HEK293 (cell line): ENCODE data around the gene SERINC5.

ENCODE experiments used
- CTCF ChIA-PET: fragments of 350-600 bp; formaldehyde crosslinking; extraction: SDS; loops from one replicate; lab custom pipeline; 2021; ENCODE audit warnings: antibody characterized with exemption; lab: Yijun Ruan, JAX
- POLR2A ChIA-PET: fragments of 300-600 bp; formaldehyde crosslinking; extraction: SDS; loops from one replicate; lab custom pipeline; 2020; ENCODE audit warnings: antibody characterized with exemption, inconsistent platforms; lab: Yijun Ruan, JAX
- H3K27ac ChIP-seq: fragments of 200-500 bp; sonication (Bioruptor generic); 2 replicates; pipeline ENCODE4 v1.5.1; 2014; ENCODE audit warnings: low read depth, low read length, control low read depth, inconsistent platforms; ENCODE audit errors: extremely low read depth
- H3K36me3 ChIP-seq, 2 experiments: fragments of 200-500 bp in 1 of 2; sonication (Bioruptor generic) in 1 of 2; 1 replicate in 1 of 2; 2 replicates in 1 of 2; pipeline ENCODE4 v1.5.1; 2014 to 2017; ENCODE audit warnings: inconsistent platforms in 2 of 2, low read length in 2 of 2; ENCODE audit not compliant: control insufficient read depth in 2 of 2, insufficient read depth in 1 of 2
- H3K4me1 ChIP-seq: fragments of 200-500 bp; sonication (Bioruptor generic); 2 replicates; pipeline ENCODE4 v1.5.1; 2014; ENCODE audit warnings: mild to moderate bottlenecking, low read length, inconsistent platforms; ENCODE audit not compliant: control insufficient read depth, insufficient read depth
- H3K4me3 ChIP-seq: 2 replicates; pipeline ENCODE4 v1.5.1; 2011; ENCODE audit warnings: low read depth, mild to moderate bottlenecking, control low read depth, low read length, moderate library complexity
- H3K9me3 ChIP-seq: fragments of 200-500 bp; sonication (Bioruptor generic); 2 replicates; pipeline ENCODE4 v1.5.1; 2014; ENCODE audit warnings: low read depth, low read length, inconsistent platforms; ENCODE audit not compliant: control insufficient read depth, insufficient read depth
- EGR2 ChIP-seq: fragments of 450-650 bp; formaldehyde crosslinking; IDR thresholded peaks from 2 replicates; pipeline ENCODE4 v1.5.1; 2016; ENCODE audit warnings: low read depth, missing biosample characterization, missing genetic modification characterization
- KLF8 ChIP-seq: fragments of 450-650 bp; formaldehyde crosslinking; IDR thresholded peaks from 2 replicates; pipeline ENCODE4 v1.5.1; 2016; ENCODE audit warnings: missing biosample characterization, missing genetic modification characterization
- OVOL3 ChIP-seq: fragments of 450-650 bp; formaldehyde crosslinking; IDR thresholded peaks from 2 replicates; pipeline ENCODE4 v1.5.1; 2016; ENCODE audit warnings: missing biosample characterization, missing genetic modification characterization
- RBAK ChIP-seq: fragments of 450-650 bp; formaldehyde crosslinking; IDR thresholded peaks from 2 replicates; pipeline ENCODE4 v1.5.1; 2016; ENCODE audit warnings: missing biosample characterization, missing genetic modification characterization
- SETDB1 ChIP-seq: IDR thresholded peaks from one replicate; pipeline ENCODE4 v1.6.1; 2017; ENCODE audit warnings: mild to moderate bottlenecking, low read length, moderate library complexity, mixed read lengths; ENCODE audit not compliant: insufficient read length
- ZFHX2 ChIP-seq: fragments of 450-650 bp; formaldehyde crosslinking; conservative IDR thresholded peaks from 2 replicates; pipeline ENCODE4 v1.5.1; 2016; ENCODE audit warnings: missing biosample characterization, missing genetic modification characterization
- ZNF140 ChIP-seq: fragments of 450-650 bp; formaldehyde crosslinking; IDR thresholded peaks from 2 replicates; pipeline ENCODE4 v1.5.1; 2016; ENCODE audit warnings: missing biosample characterization, missing genetic modification characterization
- ZNF211 ChIP-seq: fragments of 450-650 bp; formaldehyde crosslinking; IDR thresholded peaks from 2 replicates; pipeline ENCODE4 v1.5.1; 2016; ENCODE audit warnings: low read depth, missing biosample characterization, missing genetic modification characterization
- ZNF24 ChIP-seq: fragments of 450-650 bp; formaldehyde crosslinking; IDR thresholded peaks from 2 replicates; pipeline ENCODE4 v1.5.1; 2016; ENCODE audit warnings: missing biosample characterization, missing genetic modification characterization
- ZNF266 ChIP-seq: fragments of 450-650 bp; formaldehyde crosslinking; IDR thresholded peaks from 2 replicates; pipeline ENCODE4 v1.5.1; 2016; ENCODE audit warnings: missing biosample characterization, missing genetic modification characterization, low read depth
- ZNF366 ChIP-seq: fragments of 450-650 bp; formaldehyde crosslinking; conservative IDR thresholded peaks from 2 replicates; pipeline ENCODE4 v1.5.1; 2016; ENCODE audit warnings: missing biosample characterization, missing genetic modification characterization
- ZNF394 ChIP-seq: fragments of 450-650 bp; formaldehyde crosslinking; IDR thresholded peaks from 2 replicates; pipeline ENCODE4 v1.5.1; 2016; ENCODE audit warnings: missing biosample characterization, missing genetic modification characterization, mild to moderate bottlenecking, moderate library complexity, borderline replicate concordance
- ZNF514 ChIP-seq: fragments of 450-650 bp; formaldehyde crosslinking; IDR thresholded peaks from 2 replicates; pipeline ENCODE4 v1.5.1; 2016; ENCODE audit warnings: missing biosample characterization, missing genetic modification characterization
- ZNF664 ChIP-seq: fragments of 450-650 bp; formaldehyde crosslinking; IDR thresholded peaks from 2 replicates; pipeline ENCODE4 v1.5.1; 2016; ENCODE audit warnings: missing biosample characterization, missing genetic modification characterization
- ZNF777 ChIP-seq: fragments of 450-650 bp; formaldehyde crosslinking; IDR thresholded peaks from 2 replicates; pipeline ENCODE4 v1.5.1; 2017; ENCODE audit warnings: missing biosample characterization, missing genetic modification characterization, borderline replicate concordance
- ZNF830 ChIP-seq: fragments of 450-650 bp; IDR thresholded peaks from 2 replicates; pipeline ENCODE4 v1.5.0; 2018; ENCODE audit warnings: missing biosample characterization, missing genetic modification characterization, low read depth, mild to moderate bottlenecking, moderate library complexity
- ZSCAN30 ChIP-seq: fragments of 450-650 bp; IDR thresholded peaks from 2 replicates; pipeline ENCODE4 v1.5.1; 2018; ENCODE audit warnings: missing biosample characterization, mild to moderate bottlenecking, missing genetic modification characterization, moderate library complexity
- TF ChIP-seq, protein P1 (sequence below): fragments of 450-650 bp; formaldehyde crosslinking; IDR thresholded peaks from 2 replicates; pipeline ENCODE4 v1.5.1; 2016; ENCODE audit warnings: missing biosample characterization, missing genetic modification characterization
- TF ChIP-seq, protein P2 (sequence below): sonication (generic); formaldehyde crosslinking; IDR thresholded peaks from 2 replicates; pipeline ENCODE4 v1.8.1; 2022; ENCODE audit warnings: mild to moderate bottlenecking, moderate library complexity, missing genetic modification reagents
- TF ChIP-seq, protein P3 (sequence below): fragments of 450-650 bp; formaldehyde crosslinking; IDR thresholded peaks from 2 replicates; pipeline ENCODE4 v1.5.1; 2016; ENCODE audit warnings: missing biosample characterization, missing genetic modification characterization
- TF ChIP-seq, protein P4 (sequence below): fragments of 450-650 bp; formaldehyde crosslinking; IDR thresholded peaks from 2 replicates; pipeline ENCODE4 v1.5.1; 2016; ENCODE audit warnings: missing biosample characterization, missing genetic modification characterization
- TF ChIP-seq, protein P5 (sequence below): fragments of 450-650 bp; formaldehyde crosslinking; IDR thresholded peaks from 2 replicates; pipeline ENCODE4 v1.5.1; 2016; ENCODE audit warnings: missing biosample characterization, missing genetic modification characterization
- TF ChIP-seq, protein P6 (sequence below): fragments of 450-650 bp; formaldehyde crosslinking; conservative IDR thresholded peaks from 2 replicates; pipeline ENCODE4 v1.5.1; 2016; ENCODE audit warnings: low read depth, missing biosample characterization, missing genetic modification characterization

SERINC5 gene

DNA sequence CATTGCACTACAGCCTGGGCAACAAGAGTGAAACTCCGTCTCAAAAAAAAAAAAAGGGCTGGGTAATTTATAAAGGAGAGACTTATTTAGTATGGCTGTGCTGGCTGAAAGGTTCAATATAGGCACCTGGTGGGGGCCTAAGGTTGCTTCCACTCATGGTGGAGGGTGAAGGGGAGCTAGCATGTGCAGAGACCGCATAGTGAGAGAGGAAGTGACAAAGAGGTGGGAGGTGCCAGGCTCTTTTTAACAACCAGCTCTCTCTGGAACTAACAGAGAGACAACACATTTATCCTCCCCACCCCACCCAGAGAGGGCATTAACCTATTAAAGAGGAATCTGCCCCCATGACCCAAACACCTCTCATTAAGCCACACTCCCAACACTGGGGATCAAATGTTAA is 28.9 kb upstream of the SERINC5 start (continued):
- TF ChIP-seq ZNF266 (tag by site-specific recombination) (no peak), EGR2 (tag by site-specific recombination) (no peak), ZNF24 (tag by site-specific recombination) (no peak), RBAK (no peak), ZSCAN30 (tag by site-specific recombination) (no peak), ZNF366 (no peak), ZNF394 (no peak), KLF8 (tag by site-specific recombination) (no peak)
- TF ChIP-seq, protein P1, sequence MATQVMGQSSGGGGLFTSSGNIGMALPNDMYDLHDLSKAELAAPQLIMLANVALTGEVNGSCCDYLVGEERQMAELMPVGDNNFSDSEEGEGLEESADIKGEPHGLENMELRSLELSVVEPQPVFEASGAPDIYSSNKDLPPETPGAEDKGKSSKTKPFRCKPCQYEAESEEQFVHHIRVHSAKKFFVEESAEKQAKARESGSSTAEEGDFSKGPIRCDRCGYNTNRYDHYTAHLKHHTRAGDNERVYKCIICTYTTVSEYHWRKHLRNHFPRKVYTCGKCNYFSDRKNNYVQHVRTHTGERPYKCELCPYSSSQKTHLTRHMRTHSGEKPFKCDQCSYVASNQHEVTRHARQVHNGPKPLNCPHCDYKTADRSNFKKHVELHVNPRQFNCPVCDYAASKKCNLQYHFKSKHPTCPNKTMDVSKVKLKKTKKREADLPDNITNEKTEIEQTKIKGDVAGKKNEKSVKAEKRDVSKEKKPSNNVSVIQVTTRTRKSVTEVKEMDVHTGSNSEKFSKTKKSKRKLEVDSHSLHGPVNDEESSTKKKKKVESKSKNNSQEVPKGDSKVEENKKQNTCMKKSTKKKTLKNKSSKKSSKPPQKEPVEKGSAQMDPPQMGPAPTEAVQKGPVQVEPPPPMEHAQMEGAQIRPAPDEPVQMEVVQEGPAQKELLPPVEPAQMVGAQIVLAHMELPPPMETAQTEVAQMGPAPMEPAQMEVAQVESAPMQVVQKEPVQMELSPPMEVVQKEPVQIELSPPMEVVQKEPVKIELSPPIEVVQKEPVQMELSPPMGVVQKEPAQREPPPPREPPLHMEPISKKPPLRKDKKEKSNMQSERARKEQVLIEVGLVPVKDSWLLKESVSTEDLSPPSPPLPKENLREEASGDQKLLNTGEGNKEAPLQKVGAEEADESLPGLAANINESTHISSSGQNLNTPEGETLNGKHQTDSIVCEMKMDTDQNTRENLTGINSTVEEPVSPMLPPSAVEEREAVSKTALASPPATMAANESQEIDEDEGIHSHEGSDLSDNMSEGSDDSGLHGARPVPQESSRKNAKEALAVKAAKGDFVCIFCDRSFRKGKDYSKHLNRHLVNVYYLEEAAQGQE (tag by site-specific recombination) = no peak
- TF ChIP-seq, protein P2, sequence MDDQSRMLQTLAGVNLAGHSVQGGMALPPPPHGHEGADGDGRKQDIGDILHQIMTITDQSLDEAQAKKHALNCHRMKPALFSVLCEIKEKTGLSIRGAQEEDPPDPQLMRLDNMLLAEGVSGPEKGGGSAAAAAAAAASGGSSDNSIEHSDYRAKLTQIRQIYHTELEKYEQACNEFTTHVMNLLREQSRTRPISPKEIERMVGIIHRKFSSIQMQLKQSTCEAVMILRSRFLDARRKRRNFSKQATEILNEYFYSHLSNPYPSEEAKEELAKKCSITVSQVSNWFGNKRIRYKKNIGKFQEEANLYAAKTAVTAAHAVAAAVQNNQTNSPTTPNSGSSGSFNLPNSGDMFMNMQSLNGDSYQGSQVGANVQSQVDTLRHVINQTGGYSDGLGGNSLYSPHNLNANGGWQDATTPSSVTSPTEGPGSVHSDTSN (CRISPR knock-in tag) = no peak
- TF ChIP-seq, protein P3, sequence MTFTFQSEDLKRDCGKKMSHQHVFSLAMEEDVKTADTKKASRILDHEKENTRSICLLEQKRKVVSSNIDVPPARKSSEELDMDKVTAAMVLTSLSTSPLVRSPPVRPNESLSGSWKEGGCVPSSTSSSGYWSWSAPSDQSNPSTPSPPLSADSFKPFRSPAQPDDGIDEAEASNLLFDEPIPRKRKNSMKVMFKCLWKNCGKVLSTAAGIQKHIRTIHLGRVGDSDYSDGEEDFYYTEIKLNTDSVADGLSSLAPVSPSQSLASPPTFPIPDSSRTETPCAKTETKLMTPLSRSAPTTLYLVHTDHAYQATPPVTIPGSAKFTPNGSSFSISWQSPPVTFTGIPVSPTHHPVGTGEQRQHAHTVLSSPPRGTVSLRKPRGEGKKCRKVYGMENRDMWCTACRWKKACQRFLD (tag by site-specific recombination) = no peak
- TF ChIP-seq, protein P4, sequence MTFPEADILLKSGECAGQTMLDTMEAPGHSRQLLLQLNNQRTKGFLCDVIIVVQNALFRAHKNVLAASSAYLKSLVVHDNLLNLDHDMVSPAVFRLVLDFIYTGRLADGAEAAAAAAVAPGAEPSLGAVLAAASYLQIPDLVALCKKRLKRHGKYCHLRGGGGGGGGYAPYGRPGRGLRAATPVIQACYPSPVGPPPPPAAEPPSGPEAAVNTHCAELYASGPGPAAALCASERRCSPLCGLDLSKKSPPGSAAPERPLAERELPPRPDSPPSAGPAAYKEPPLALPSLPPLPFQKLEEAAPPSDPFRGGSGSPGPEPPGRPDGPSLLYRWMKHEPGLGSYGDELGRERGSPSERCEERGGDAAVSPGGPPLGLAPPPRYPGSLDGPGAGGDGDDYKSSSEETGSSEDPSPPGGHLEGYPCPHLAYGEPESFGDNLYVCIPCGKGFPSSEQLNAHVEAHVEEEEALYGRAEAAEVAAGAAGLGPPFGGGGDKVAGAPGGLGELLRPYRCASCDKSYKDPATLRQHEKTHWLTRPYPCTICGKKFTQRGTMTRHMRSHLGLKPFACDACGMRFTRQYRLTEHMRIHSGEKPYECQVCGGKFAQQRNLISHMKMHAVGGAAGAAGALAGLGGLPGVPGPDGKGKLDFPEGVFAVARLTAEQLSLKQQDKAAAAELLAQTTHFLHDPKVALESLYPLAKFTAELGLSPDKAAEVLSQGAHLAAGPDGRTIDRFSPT (tag by site-specific recombination) = no peak

DNA sequence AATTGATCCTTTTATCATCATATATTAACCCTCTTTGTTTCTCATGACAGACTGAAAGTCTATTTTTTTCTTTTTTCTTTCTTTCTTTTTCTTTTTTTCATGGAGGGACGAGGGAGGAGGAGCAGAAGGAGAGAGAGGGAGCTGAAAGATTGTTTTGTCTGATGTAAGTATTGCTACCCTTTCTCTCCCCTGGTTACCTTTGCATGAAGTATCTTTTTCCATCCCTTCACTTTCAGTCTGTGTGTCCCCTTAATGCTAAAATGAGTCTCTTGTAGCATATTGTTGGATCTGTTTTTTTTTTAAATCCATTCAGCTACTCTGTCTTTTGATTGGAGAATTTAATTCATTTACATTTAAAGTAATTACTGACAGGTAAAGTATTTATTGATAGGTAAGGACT is 27.5 kb upstream of the SERINC5 start:
- H3K4me3 ChIP-seq = no peak overlapping the region
- no peak overlapping the region for H3K27ac ChIP-seq
- no peaks in the 10 kb centered on the region for H3K36me3 ChIP-seq
- CTCF ChIA-PET = interaction anchor here (1.1 kb wide), 1 partner anchor 192 kb away, joined by 3 read pairs; no protein-coding TSS in a partner anchor
- POLR2A ChIA-PET = no interaction called here
- H3K4me1 ChIP-seq = no peaks in the 10 kb centered on the region
- no peaks in the 10 kb centered on the region for H3K9me3 ChIP-seq
- no peak for TF ChIP-seq ZFHX2
- TF ChIP-seq ZNF664 (tag by site-specific recombination) = no peak
- no peak for TF ChIP-seq OVOL3
- no peak for TF ChIP-seq ZNF514 (tag by site-specific recombination)
- TF ChIP-seq, protein P5, sequence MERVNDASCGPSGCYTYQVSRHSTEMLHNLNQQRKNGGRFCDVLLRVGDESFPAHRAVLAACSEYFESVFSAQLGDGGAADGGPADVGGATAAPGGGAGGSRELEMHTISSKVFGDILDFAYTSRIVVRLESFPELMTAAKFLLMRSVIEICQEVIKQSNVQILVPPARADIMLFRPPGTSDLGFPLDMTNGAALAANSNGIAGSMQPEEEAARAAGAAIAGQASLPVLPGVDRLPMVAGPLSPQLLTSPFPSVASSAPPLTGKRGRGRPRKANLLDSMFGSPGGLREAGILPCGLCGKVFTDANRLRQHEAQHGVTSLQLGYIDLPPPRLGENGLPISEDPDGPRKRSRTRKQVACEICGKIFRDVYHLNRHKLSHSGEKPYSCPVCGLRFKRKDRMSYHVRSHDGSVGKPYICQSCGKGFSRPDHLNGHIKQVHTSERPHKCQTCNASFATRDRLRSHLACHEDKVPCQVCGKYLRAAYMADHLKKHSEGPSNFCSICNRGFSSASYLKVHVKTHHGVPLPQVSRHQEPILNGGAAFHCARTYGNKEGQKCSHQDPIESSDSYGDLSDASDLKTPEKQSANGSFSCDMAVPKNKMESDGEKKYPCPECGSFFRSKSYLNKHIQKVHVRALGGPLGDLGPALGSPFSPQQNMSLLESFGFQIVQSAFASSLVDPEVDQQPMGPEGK (tag by site-specific recombination) = no peak
- TF ChIP-seq, protein P6, sequence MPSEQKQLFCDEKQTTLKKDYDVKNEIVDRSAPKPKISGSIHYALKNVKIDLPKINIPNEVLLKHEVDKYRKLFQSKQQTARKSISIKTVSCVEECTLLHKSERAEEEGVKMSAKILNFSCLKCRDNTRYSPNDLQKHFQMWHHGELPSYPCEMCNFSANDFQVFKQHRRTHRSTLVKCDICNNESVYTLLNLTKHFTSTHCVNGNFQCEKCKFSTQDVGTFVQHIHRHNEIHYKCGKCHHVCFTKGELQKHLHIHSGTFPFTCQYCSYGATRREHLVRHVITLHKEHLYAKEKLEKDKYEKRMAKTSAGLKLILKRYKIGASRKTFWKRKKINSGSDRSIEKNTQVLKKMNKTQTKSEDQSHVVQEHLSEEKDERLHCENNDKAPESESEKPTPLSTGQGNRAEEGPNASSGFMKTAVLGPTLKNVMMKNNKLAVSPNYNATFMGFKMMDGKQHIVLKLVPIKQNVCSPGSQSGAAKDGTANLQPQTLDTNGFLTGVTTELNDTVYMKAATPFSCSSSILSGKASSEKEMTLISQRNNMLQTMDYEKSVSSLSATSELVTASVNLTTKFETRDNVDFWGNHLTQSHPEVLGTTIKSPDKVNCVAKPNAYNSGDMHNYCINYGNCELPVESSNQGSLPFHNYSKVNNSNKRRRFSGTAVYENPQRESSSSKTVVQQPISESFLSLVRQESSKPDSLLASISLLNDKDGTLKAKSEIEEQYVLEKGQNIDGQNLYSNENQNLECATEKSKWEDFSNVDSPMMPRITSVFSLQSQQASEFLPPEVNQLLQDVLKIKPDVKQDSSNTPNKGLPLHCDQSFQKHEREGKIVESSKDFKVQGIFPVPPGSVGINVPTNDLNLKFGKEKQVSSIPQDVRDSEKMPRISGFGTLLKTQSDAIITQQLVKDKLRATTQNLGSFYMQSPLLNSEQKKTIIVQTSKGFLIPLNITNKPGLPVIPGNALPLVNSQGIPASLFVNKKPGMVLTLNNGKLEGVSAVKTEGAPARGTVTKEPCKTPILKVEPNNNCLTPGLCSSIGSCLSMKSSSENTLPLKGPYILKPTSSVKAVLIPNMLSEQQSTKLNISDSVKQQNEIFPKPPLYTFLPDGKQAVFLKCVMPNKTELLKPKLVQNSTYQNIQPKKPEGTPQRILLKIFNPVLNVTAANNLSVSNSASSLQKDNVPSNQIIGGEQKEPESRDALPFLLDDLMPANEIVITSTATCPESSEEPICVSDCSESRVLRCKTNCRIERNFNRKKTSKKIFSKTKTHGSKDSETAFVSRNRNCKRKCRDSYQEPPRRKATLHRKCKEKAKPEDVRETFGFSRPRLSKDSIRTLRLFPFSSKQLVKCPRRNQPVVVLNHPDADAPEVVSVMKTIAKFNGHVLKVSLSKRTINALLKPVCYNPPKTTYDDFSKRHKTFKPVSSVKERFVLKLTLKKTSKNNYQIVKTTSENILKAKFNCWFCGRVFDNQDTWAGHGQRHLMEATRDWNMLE = no peak
- TF ChIP-seq ZNF777 = no peak
- TF ChIP-seq ZNF211 (tag by site-specific recombination) = no peak
- TF ChIP-seq SETDB1 = no peak
- no peak for TF ChIP-seq ZNF140 (tag by site-specific recombination)
- no peak for TF ChIP-seq ZNF830
